Upper lobe of left lung (tissue), 4 donors: ENCODE data around the gene C10orf71.

Experiments
- CTCF ChIP-seq, 6 experiments: fragments of 450-650 bp in 4 of 6; fragments of 200-600 bp in 2 of 6; sonication (generic) in 2 of 6; IDR thresholded peaks; one replicate each; pipeline ENCODE4 v1.5.1; 2016 to 2019; ENCODE audit warnings: antibody characterized with exemption in 6 of 6
- EP300 ChIP-seq, 4 donors: sonication (generic); formaldehyde crosslinking; IDR thresholded peaks; one replicate each; pipeline ENCODE4 v1.5.1; 2017; ENCODE audit warnings: antibody characterized with exemption in 4 of 4, control low read depth in 2 of 4
- POLR2A ChIP-seq, 4 donors: fragments of 450-650 bp; IDR thresholded peaks; one replicate each; pipeline ENCODE4 v1.5.1; 2016 to 2017; ENCODE audit warnings: antibody characterized with exemption in 4 of 4, mild to moderate bottlenecking in 2 of 4
- POLR2AphosphoS5 ChIP-seq, 2 donors: sonication (generic); formaldehyde crosslinking; IDR thresholded peaks; one replicate each; pipeline ENCODE4 v1.5.1; 2017; ENCODE audit warnings: antibody characterized with exemption in 2 of 2

GRCh38 chr10:49304137-49304536 is 5.2 kb downstream of the C10orf71 start:
- no peak for TF ChIP-seq CTCF (IDR thresholded peaks at IDR 0.05)
- TF ChIP-seq POLR2AphosphoS5 (IDR thresholded peaks at IDR 0.05) = no peak
- TF ChIP-seq POLR2A (IDR thresholded peaks at IDR 0.05) = no peak
- no peak for TF ChIP-seq EP300 (IDR thresholded peaks at IDR 0.05)
